Vagina (tissue), 2 donors: Measurements from ENCODE around the gene SPINK4. TPM values are rescaled to one million over a fixed set of nuclear protein-coding genes. Genes with fewer than 3 reads are reported as not detected.

Experiments
- DNase-seq, 2 donors: peaks; one replicate each; pipeline ENCODE4 v3.0.0-alpha.2; 2017; ENCODE audit errors: extremely low spot score in 2 of 2
- H3K27ac ChIP-seq: fragments of 200-600 bp; sonication (generic); one replicate; pipeline ENCODE4 v1.5.1; 2019
- H3K27me3 ChIP-seq: fragments of 200-600 bp; sonication (generic); one replicate; pipeline ENCODE4 v1.5.1; 2019
- H3K36me3 ChIP-seq, 2 donors: fragments of 200-600 bp; sonication (generic); one replicate each; pipeline ENCODE4 v1.5.1; 2017 to 2019
- H3K4me1 ChIP-seq: fragments of 200-600 bp; sonication (generic); one replicate; pipeline ENCODE4 v1.5.1; 2019
- H3K4me3 ChIP-seq, 2 donors: fragments of 200-600 bp; sonication (generic); 1 replicate in 1 of 2; 2 replicates in 1 of 2; pipeline ENCODE4 v1.5.1; 2016 to 2019
- H3K9me3 ChIP-seq: fragments of 200-600 bp; sonication (generic); one replicate; pipeline ENCODE4 v1.5.1; 2019
- POLR2A ChIP-seq, 2 donors: fragments of 450-650 bp; IDR thresholded peaks; one replicate each; pipeline ENCODE4 v1.6.1; 2017; ENCODE audit warnings: antibody characterized with exemption in 2 of 2, mild to moderate bottlenecking in 2 of 2, moderate library complexity in 2 of 2
- POLR2AphosphoS5 ChIP-seq, 2 donors: sonication (generic); formaldehyde crosslinking; IDR thresholded peaks; one replicate each; pipeline ENCODE4 v1.9.0; 2017; ENCODE audit warnings: antibody characterized with exemption in 2 of 2, mild to moderate bottlenecking in 2 of 2, low read depth in 1 of 2; ENCODE audit not compliant: insufficient read depth in 1 of 2
- intact Hi-C: fragments of 100-400 bp; cut with DNase I; formaldehyde crosslinking; loops from one replicate; pipeline ENCODE4 v1.15.1; 2023
- total RNA-seq: library from RNA; depleted of rRNA; stranded (reverse); fragments of >200 nt; gene quantifications from one replicate; pipeline ENCODE4 v1.2.3, GENCODE V29; 2016
- TF ChIP-seq, protein P1 (sequence below), 3 experiments: fragments of 450-650 bp in 2 of 3; fragments of 200-600 bp in 1 of 3; sonication (generic) in 1 of 3; IDR thresholded peaks; one replicate each; pipeline ENCODE4 v1.5.1; 2017 to 2019; ENCODE audit warnings: antibody characterized with exemption in 3 of 3, mild to moderate bottlenecking in 2 of 3, moderate library complexity in 2 of 3

SPINK4 gene, protein sequence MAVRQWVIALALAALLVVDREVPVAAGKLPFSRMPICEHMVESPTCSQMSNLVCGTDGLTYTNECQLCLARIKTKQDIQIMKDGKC
- total RNA-seq, result not detected

- no peaks in the 10 kb centered on the region for H3K36me3 ChIP-seq
- H3K4me1 ChIP-seq, result no peaks in the 10 kb centered on the region
- intact Hi-C loops, result no loop called here
- no peaks in the 10 kb centered on the region for H3K27me3 ChIP-seq
- no peaks in the 10 kb centered on the region for H3K9me3 ChIP-seq
- H3K27ac ChIP-seq, result no peak within 1 kb of the TSS
- H3K4me3 ChIP-seq, result no peak within 1 kb of the TSS
- no peak for DNase-seq
- no peak for TF ChIP-seq POLR2AphosphoS5 (IDR thresholded peaks at IDR 0.05; ENCODE audit: insufficient read depth in 1 of 2, low read depth in 1 of 2)
- TF ChIP-seq, protein P1, sequence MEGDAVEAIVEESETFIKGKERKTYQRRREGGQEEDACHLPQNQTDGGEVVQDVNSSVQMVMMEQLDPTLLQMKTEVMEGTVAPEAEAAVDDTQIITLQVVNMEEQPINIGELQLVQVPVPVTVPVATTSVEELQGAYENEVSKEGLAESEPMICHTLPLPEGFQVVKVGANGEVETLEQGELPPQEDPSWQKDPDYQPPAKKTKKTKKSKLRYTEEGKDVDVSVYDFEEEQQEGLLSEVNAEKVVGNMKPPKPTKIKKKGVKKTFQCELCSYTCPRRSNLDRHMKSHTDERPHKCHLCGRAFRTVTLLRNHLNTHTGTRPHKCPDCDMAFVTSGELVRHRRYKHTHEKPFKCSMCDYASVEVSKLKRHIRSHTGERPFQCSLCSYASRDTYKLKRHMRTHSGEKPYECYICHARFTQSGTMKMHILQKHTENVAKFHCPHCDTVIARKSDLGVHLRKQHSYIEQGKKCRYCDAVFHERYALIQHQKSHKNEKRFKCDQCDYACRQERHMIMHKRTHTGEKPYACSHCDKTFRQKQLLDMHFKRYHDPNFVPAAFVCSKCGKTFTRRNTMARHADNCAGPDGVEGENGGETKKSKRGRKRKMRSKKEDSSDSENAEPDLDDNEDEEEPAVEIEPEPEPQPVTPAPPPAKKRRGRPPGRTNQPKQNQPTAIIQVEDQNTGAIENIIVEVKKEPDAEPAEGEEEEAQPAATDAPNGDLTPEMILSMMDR (IDR thresholded peaks at IDR 0.05), result no peak
- no peak for TF ChIP-seq POLR2A (IDR thresholded peaks at IDR 0.05)
These were observed at the start of gene SPINK4 for GRCh38 chr9:33239921-33240320. Gene SPINK4 (plus strand): TSS chr9:33240167. CDS start chr9:33240209, 42 bp downstream.

DNA sequence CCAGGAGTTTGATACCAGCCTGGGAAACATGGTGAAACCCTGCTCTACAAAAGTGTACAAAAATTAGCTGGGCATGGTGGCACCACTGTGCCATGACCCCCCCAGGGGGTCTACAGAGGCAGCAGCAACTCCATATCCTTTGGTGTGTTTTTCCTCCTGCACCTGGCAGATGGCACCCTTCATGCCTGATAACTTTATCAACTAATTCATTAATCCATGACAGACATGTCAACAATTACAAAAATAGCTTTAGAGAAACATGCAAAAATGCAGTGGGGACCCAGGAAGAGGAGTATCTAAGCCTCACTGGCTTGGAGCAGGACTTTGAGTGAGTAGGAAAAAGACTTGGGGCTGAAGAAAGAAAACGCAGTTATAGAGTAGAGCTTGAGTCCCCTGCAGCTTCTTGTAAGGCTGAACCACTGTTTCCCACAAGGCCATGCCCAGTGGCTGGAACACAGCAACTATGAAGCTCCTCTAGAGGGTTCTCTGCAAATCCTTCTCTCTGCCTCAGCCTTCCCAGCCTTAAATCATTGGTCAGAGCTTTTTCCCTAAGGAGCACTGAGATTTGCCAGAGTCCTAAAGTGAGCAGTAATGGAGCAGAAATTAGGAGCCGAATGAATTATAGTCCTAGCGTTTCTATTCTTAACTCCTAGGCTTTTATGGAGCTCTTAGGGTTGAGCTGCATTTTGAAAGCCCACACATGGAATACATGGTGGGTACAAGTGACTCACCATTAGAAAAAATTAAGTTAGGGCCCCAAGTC, 47.3 kb upstream of the SPINK4 start:
- peak in 1 of 2 donors; percentile 52 for TF ChIP-seq POLR2AphosphoS5 (IDR thresholded peaks at IDR 0.05; ENCODE audit: insufficient read depth in 1 of 2, low read depth in 1 of 2)
- TF ChIP-seq, protein P1 (IDR thresholded peaks at IDR 0.05), result no peak
- TF ChIP-seq POLR2A (IDR thresholded peaks at IDR 0.05), result no peak
- no peaks in the 10 kb centered on the region for H3K9me3 ChIP-seq

GRCh38 chr9:33193818-33194217, 46.1 kb upstream of the SPINK4 start:
- peak in 1 of 2 donors; percentile 52 for TF ChIP-seq POLR2AphosphoS5 (IDR thresholded peaks at IDR 0.05; ENCODE audit: insufficient read depth in 1 of 2, low read depth in 1 of 2)
- TF ChIP-seq, protein P1 (IDR thresholded peaks at IDR 0.05), result no peak
- Histone ChIP-seq H3K27me3 (no peaks in the 10 kb centered on the region), H3K4me1 (peaks cover 47% of the 10 kb centered on the region), H3K4me3 (no peak overlapping the region), H3K36me3 (no peaks in the 10 kb centered on the region), H3K27ac (no peak overlapping the region), H3K9me3 (no peaks in the 10 kb centered on the region)
- intact Hi-C loops, result no loop called here
- no peak for DNase-seq

More for the DNA sequence above, 47.3 kb upstream of the SPINK4 start:
- intact Hi-C loops, result no loop called here
- Histone ChIP-seq H3K27ac (peak overlapping the region; percentile 65), H3K4me1 (peaks cover 47% of the 10 kb centered on the region), H3K4me3 (no peak overlapping the region), H3K36me3 (no peaks in the 10 kb centered on the region), H3K27me3 (no peaks in the 10 kb centered on the region)
- no peak for DNase-seq

DNA sequence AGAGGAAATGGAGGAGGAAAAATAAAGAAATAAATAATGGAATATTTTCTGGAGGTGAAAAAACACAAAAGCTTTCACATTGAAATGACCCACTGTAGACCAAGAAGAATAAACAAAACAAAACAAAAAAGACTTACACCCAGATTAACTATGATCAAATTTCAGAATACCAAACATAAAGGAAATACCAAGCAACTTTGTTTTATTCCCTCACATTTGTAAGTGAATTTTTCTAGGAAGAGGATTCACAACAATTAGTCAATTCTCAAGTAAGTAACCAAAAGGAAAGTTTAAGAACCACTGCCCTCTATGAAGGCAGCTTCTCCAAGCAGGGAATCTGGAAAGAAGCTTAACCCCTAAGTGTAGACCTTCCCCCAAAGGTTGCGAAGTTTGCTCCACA, 43.2 kb upstream of the SPINK4 start:
- DNase-seq, result no peak
- no peaks in the 10 kb centered on the region for H3K9me3 ChIP-seq
- H3K27ac ChIP-seq, result peak overlapping the region; percentile 31
- TF ChIP-seq POLR2A (IDR thresholded peaks at IDR 0.05), result no peak
- TF ChIP-seq POLR2AphosphoS5 (IDR thresholded peaks at IDR 0.05; ENCODE audit: insufficient read depth in 1 of 2, low read depth in 1 of 2), result no peak
- TF ChIP-seq, protein P1 (IDR thresholded peaks at IDR 0.05), result no peak
- intact Hi-C loops, result loop anchor here (1.0 kb wide), 1 partner anchor 31 kb away; no protein-coding TSS in a partner anchor
- no peaks in the 10 kb centered on the region for H3K27me3 ChIP-seq
- H3K4me3 ChIP-seq, result no peak overlapping the region
- no peaks in the 10 kb centered on the region for H3K36me3 ChIP-seq
- H3K4me1 ChIP-seq, result peaks cover 47% of the 10 kb centered on the region
